A673 (cell line): ENCODE data around the gene AKAP5.

Source experiments
- CTCF ChIP-seq: fragments of 300-800, 200-600 bp; sonication (generic); conservative IDR thresholded peaks from 2 replicates; pipeline ENCODE4 v1.5.1; 2017; ENCODE audit warnings: low read depth, mild to moderate bottlenecking, antibody characterized with exemption, low read length, moderate library complexity, mixed read lengths
- EZH2 ChIP-seq: fragments of 200-600 bp; sonication (generic); IDR thresholded peaks from 2 replicates; pipeline ENCODE4 v1.6.1; 2017; ENCODE audit warnings: borderline replicate concordance, low read depth, mild to moderate bottlenecking, mixed read lengths, antibody characterized with exemption, low read length; ENCODE audit not compliant: poor library complexity, severe bottlenecking

- TF ChIP-seq CTCF (no peak), EZH2 (no peak)
These were observed 39.1 kb downstream of the AKAP5 start, which contains the start of gene ZBTB1 for GRCh38 chr14:64504310-64504896.
